GM18861 (cell line): ENCODE results near the gene P2RX7.
A peak's percentile ranks its signal among the peaks of the same experiment; 100 is the strongest.

ENCODE experiments used
- ATAC-seq: cut with Tn5 transposase; IDR thresholded peaks from one replicate; pipeline ENCODE4 v1.9.1; 2021; ENCODE audit not compliant: unreplicated experiment

The P2RX7 gene

GRCh38 chr12:121110211-121110940, 22.3 kb upstream of the P2RX7 start:
- peak; percentile 86 for ATAC-seq

GRCh38 chr12:121111684-121112083, 21.0 kb upstream of the P2RX7 start:
- ATAC-seq: no peak

- no peak for ATAC-seq
Observed at GRCh38 chr12:121112496-121112895, 20.2 kb upstream of the P2RX7 start.

- no peak for ATAC-seq
Observed at GRCh38 chr12:121113057-121113456, 19.6 kb upstream of the P2RX7 start.

- ATAC-seq: no peak
Observed at GRCh38 chr12:121114019-121114639, 18.5 kb upstream of the P2RX7 start.

- ATAC-seq: no peak
Observed at GRCh38 chr12:121114806-121115205, 17.9 kb upstream of the P2RX7 start.

- no peak for ATAC-seq
Observed at GRCh38 chr12:121115530-121115929, 17.1 kb upstream of the P2RX7 start.

- no peak for ATAC-seq
Observed at GRCh38 chr12:121116318-121117225, 16.1 kb upstream of the P2RX7 start.

- ATAC-seq: no peak
Observed at GRCh38 chr12:121117226-121117777, 15.4 kb upstream of the P2RX7 start.

GRCh38 chr12:121120323-121120722, 12.4 kb upstream of the P2RX7 start:
- ATAC-seq: no peak

GRCh38 chr12:121120989-121121755, 11.5 kb upstream of the P2RX7 start:
- ATAC-seq: no peak

GRCh38 chr12:121121805-121122204, 10.9 kb upstream of the P2RX7 start:
- ATAC-seq: no peak

GRCh38 chr12:121123488-121123887, 9.2 kb upstream of the P2RX7 start:
- ATAC-seq: no peak

- no peak for ATAC-seq
Observed at GRCh38 chr12:121124402-121125109, 8.1 kb upstream of the P2RX7 start.

- no peak for ATAC-seq
Observed at GRCh38 chr12:121127501-121127900, 5.2 kb upstream of the P2RX7 start.

- ATAC-seq: peak; percentile 52
Observed at GRCh38 chr12:121128908-121129810, 3.5 kb upstream of the P2RX7 start.

GRCh38 chr12:121129811-121130147, 2.9 kb upstream of the P2RX7 start:
- ATAC-seq: no peak

- no peak for ATAC-seq
Observed at GRCh38 chr12:121130866-121131373, 1.8 kb upstream of the P2RX7 start.

GRCh38 chr12:121131941-121132341, 735 bp upstream of the P2RX7 start:
- no peak for ATAC-seq
